NCI-H2196 (cell line): ENCODE data around the gene LSP1.
"Not testable (repeated sequence)": the region's sequence is repeated elsewhere in the genome, so short reads cannot be mapped to it uniquely, and the experiment has no call there.

Source experiments
- DNase-seq: peaks from one replicate; lab custom pipeline; 2025; ENCODE audit not compliant: unreplicated experiment; lab: John Stamatoyannopoulos, UW

LSP1 gene

GRCh38 chr11:1875093-1875850 lies 22.4 kb downstream of the LSP1 start:
- no peak for DNase-seq

- DNase-seq, result not testable (repeated sequence)
Measured at GRCh38 chr11:1875851-1876301, 23.0 kb downstream of the LSP1 start.

- DNase-seq, result no peak
Measured at GRCh38 chr11:1876361-1877063, 23.6 kb downstream of the LSP1 start.

- DNase-seq, result peak; percentile 10
Measured at GRCh38 chr11:1877211-1878136, 24.6 kb downstream of the LSP1 start.

GRCh38 chr11:1878137-1879031 lies 25.5 kb downstream of the LSP1 start:
- no peak for DNase-seq

GRCh38 chr11:1879342-1879940 lies 26.6 kb downstream of the LSP1 start:
- DNase-seq, result no peak

GRCh38 chr11:1879941-1880720 lies 27.2 kb downstream of the LSP1 start:
- no peak for DNase-seq

GRCh38 chr11:1880746-1881441 lies 28.0 kb downstream of the LSP1 start:
- DNase-seq, result no peak

GRCh38 chr11:1881442-1882264 lies 28.8 kb downstream of the LSP1 start:
- DNase-seq, result no peak

GRCh38 chr11:1882265-1883238 lies 29.7 kb downstream of the LSP1 start:
- DNase-seq, result peak; percentile 86

- no peak for DNase-seq
Measured at GRCh38 chr11:1883346-1884302, 30.7 kb downstream of the LSP1 start.

- no peak for DNase-seq
Measured at GRCh38 chr11:1884303-1884700, 31.4 kb downstream of the LSP1 start.

- DNase-seq, result not testable (repeated sequence)
Measured at GRCh38 chr11:1886551-1886950, 33.7 kb downstream of the LSP1 start.

- no peak for DNase-seq
Measured at GRCh38 chr11:1887451-1888346, 34.8 kb downstream of the LSP1 start.
